ENCODE results near the gene MLXIP. TPM values are rescaled to one million over a fixed set of nuclear protein-coding genes. Genes with fewer than 3 reads are reported as not detected.

The MLXIP gene
- total and polyA plus RNA-seq, 2 of the 13 experiments (the other 11 are each of a cell fraction or from before 2014, with no cell fraction given) = 5.3 to 6.7 TPM

- TF ChIP-seq MAFG (CRISPR knock-in tag; IDR thresholded peaks at IDR 0.05) (no peak), FOSL2 (CRISPR knock-in tag; IDR thresholded peaks at IDR 0.05) (peak; percentile 94), NONO (IDR thresholded peaks at IDR 0.05) (no peak), NONO (CRISPR knock-in tag; conservative IDR thresholded peaks at IDR 0.05) (no peak), IRF2 (CRISPR knock-in tag; IDR thresholded peaks at IDR 0.05) (peak; percentile 56; the same call in 1 of the 2 replicates), ZNF891 (CRISPR knock-in tag; IDR thresholded peaks at IDR 0.05) (0 out of 2 replicates have a peak, but pooled peaks have one; percentile 28), HNRNPUL1 (IDR thresholded peaks at IDR 0.05; ENCODE audit: low read depth, low read length) (no peak), ZNF441 (CRISPR knock-in tag; IDR thresholded peaks at IDR 0.05; ENCODE audit: borderline replicate concordance) (no peak), SOX5 (CRISPR knock-in tag; IDR thresholded peaks at IDR 0.05; ENCODE audit: borderline replicate concordance) (0 out of 2 replicates have a peak, but pooled peaks have one; percentile 28), RAD51 (IDR thresholded peaks at IDR 0.05; ENCODE audit: borderline replicate concordance) (no peak), ZNF432 (CRISPR knock-in tag; IDR thresholded peaks at IDR 0.05; ENCODE audit: borderline replicate concordance) (no peak), KDM1A (CRISPR knock-in tag; IDR thresholded peaks at IDR 0.05) (no peak), ZFP36 (IDR thresholded peaks at IDR 0.05; ENCODE audit: borderline replicate concordance, low read depth, low read length, partially characterized antibody) (no peak), ATF4 (CRISPR knock-in tag; IDR thresholded peaks at IDR 0.05) (no peak), BRCA1 (CRISPR knock-in tag; IDR thresholded peaks at IDR 0.05) (no peak), ZBTB33 (CRISPR knock-in tag; IDR thresholded peaks at IDR 0.05) (no peak), SNAI1 (CRISPR knock-in tag; IDR thresholded peaks at IDR 0.05; ENCODE audit: borderline replicate concordance) (no peak), MATR3 (CRISPR knock-in tag; IDR thresholded peaks at IDR 0.05) (no peak), ATF7-NPFF (CRISPR knock-in tag; IDR thresholded peaks at IDR 0.05; ENCODE audit: low read depth) (peak; percentile 27; the same call in 1 of the 2 replicates), ZMYM2 (CRISPR knock-in tag; IDR thresholded peaks at IDR 0.05) (no peak; the same call in 1 of the 2 replicates), DPF2 (CRISPR knock-in tag; IDR thresholded peaks at IDR 0.05; ENCODE audit: borderline replicate concordance, low read depth) (no peak), SATB2 (CRISPR knock-in tag; IDR thresholded peaks at IDR 0.05) (no peak)
These were observed 15.5 kb upstream of the MLXIP start (continued) for GRCh38 chr12:122062832-122063693.
